GM19240 (cell line): ENCODE data around the gene CSTF1.

Experiments used
- DNase-seq: peaks from one replicate; pipeline ENCODE4 v3.0.0; 2011; ENCODE audit warnings: low spot score; ENCODE audit not compliant: insufficient read length

CSTF1 gene

DNA sequence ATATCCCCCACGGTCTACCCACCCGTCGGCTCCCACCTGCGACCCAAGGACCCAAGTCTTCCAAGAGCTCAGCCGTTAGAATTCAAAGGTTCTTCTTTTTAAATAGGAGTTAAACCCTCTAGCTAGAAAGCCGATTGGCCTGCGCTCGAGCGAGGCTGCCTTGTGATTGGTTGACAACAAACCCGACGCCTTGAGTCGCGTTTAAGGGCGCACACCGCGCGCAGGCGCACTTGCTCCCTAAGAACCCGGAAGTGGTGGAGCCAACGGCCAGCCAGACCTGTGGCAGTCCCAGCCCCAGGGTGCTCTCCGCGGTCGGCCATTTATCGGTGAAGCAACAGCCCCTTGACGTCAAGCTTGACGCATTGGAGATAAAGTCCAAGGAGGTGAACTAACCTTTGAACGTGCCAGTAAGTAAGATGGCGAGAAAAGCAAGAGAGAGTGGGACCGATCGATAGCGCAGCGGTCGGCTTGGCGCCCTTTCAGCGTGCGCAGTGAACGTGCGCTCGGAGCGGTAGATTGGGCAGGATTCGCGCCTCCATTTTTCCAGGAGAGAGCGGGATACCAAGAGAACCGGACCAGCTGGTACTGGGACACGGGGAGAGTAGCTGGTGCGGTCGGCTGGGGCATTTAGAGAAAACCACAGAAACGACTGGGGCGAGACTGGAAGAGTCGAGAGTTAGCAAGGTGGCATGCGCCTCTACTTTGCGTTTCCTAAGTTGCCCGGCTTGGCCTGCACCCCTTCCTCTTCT lies at the start of gene CSTF1, which contains the start of gene AURKA:
CSTF1 (plus strand) TSS at position 514 of the 749 bp plus-strand sequence. CDS start 2,908 bp downstream, outside the sequence.
AURKA (minus strand) TSS at position 84 of the 749 bp plus-strand sequence. CDS start 4,018 bp downstream, outside the sequence.
- DNase-seq: peak; percentile 95

DNA sequence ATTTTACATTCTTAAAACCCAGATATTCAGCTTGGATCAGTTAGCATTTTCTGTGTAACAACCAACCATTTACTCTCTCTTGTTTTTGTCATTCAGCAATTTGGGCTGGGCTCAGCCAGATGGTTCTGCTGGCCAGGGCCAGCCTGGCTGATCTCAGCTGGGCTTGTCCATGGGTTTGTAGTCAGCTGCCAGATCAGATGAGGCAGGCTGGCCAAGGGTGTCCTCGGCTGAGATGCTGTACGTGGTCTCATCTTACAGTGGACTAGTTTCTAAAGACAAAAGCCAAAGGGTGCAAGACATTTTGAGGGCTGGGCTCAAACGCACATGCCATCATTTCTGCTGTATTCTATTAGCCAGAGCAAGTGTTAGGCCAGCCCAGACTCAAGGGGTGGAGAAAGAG lies 49.7 kb upstream of the CSTF1 start:
- no peak for DNase-seq

DNA sequence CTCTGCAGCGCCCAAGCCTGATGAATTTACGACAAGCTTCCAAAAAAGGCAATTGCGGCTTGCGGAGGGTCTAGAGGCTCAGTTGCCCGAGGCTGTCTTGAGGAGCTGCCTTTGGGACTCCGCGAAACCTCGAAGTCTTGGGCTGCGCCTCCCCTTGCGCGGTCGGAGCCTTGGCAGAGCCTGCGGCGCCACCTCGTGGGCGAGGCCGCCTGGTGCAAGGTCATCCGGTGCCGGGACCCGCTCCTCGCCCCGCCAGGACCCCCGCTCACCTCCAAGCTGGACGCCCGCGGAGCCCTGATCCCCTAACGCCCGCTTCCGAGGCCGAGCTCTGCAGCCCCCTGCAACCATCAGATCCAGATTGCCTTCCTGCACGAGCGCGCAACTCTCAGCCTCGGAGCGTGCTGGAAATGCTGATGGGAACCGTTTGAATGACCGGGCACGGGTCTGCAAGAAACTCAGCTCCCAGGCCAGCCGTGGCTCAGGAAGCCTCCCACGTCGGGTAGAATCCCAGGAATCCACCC lies 48.5 kb upstream of the CSTF1 start:
- peak; percentile 33 for DNase-seq

DNA sequence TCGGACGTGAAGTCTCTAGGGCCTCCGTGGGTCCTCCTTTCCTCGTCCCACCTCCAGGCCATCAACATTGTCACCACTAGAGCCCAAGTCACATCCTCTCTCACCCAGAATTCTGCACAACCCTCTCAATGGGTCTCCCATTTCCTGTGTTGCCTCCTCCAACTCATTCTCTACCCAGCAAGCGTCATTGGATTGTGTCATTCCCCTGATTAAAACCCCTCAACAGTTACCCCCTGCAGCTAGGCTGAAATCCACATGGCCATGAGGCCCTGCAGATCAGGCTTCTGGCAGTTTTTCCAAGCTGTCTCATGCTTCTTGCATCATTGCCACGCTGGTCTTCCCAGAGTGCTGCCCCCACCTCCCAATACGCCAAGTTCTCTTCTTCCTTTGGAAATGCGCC lies 46.5 kb upstream of the CSTF1 start:
- DNase-seq: no peak

DNA sequence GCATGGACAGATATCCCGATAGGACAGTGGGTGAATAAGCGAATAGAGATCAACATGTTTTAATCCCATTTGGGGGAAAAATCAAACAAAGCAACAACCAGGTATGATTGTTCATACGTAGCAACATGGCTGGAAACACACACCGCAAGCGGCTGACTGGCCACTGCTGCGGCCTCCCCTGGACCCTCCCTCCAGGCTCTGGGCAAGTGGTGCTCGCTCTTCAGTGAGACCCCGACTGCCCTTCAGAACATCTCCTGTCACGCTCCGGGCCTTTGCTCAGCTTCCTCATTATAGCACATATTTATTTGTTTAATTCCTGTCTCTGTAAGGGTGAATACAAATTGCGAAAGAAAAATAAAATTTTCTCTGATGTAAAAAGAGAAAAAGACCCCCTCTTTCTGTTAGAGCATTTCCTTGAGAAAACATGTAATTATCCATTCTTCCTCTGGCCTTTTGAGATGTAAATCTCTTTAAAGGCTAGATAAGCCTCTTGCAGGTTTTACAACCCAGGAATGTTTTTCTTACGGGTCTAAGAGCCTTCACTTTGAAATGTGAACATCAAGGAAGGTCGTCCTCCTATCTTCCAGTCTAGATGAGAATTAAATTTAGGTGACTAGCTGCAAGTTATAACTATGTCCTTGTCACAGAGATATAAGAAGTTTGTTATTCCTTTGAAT lies 44.7 kb upstream of the CSTF1 start:
- DNase-seq: no peak

DNA sequence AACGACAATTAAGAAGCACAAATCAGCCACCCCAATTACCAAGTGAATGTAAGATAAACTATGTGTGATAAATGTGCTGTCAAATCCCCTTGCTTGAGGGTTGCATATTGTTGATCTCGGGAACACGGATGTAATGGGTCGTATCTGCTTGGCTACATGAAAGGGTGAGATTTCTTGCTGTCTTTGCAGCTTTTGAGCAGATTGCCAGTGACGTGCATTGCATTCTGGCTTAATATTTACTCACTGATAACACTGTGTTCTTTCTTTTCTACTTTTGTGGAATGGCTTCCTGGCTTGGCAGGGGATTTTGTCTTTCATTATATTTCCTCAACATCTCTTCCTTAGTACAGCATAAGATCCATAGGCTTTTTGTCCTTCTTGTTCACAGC lies 44.1 kb upstream of the CSTF1 start:
- no peak for DNase-seq

DNA sequence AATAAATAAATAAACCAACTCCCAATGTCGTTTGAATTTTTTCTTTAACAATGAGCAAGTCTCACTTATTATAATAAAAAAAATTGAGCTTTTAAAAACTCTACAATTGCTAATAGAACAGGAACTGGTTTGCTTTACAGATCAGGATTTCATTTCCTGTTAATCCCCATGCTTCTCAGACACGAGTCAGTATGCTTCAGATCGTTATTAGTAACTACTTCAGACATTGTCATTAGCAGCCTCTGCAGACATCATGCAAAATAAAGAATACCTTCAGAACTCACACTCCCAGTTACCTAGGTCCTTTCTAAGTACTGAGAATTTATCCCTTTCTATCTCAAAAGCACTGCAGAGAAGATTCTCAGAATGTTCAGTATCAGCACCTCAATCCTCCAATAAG lies 43.7 kb upstream of the CSTF1 start:
- DNase-seq: no peak

DNA sequence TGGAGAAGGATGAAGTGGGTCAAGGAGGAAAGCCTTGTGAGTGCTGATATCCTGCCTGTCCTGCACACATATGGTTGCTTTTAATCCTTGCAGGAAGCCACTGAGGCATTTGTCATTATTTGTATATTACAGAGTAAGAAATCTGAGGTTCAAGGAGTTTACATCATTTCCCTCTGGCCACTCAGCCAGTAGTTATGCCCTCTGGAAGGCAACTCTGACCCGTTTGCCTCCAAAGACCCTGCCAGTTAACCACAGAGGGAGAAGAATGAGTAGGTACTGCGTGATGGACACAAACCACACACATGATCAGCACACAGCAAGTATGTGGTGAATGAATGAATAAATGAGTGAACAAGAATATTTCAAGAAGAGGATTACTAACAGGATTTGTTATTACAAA lies 41.6 kb upstream of the CSTF1 start:
- no peak for DNase-seq

DNA sequence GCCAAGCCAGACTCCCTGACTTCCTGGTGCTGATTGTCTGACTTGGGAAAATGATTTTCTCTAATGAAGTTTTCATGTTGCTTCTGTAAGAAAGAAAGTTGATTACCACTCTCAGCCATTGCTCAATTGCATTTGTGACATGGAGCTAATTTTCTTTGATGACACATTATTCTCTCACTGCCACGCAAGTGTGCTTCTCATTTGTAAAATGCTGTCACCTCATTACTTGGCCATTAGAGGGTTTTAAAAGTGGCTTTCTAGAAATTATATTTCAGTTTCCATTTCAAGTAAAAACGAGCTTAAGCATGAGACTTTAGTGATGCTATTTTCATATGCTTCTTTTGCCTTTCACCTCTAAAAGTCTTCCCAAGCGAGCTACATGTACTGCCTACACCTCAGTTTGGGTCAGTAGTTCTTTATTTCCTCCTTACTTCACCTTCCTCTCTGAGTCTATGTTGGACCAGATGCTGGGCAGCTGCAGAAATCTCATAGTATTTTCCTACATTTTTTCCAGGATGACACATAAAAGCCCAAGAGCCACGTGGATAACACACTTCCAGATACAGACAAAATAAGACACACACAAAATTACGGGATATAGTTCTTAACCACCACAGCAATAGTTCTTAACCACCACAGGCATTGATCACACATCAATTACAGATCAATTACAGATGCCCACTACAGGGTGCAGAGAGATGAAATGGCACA lies 39.9 kb upstream of the CSTF1 start:
- no peak for DNase-seq

DNA sequence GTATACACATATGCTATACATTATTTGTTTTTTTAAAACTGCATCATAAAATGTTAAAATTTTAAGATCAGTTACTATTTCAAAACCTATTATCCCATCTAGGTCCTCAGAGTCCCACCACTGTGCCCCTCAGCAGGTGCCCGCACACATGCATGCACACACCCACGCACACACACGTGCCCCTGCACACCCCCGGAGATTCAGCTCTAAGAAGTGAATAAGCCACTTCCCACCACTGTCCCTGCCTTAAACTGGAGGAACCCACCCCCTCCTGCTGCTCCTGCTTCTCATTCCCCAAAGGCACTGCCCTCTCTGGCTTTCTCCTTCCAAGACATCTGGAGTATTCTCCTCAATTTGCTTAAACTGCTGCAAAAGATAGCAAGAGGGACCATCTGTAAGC lies 39.1 kb upstream of the CSTF1 start:
- no peak for DNase-seq

DNA sequence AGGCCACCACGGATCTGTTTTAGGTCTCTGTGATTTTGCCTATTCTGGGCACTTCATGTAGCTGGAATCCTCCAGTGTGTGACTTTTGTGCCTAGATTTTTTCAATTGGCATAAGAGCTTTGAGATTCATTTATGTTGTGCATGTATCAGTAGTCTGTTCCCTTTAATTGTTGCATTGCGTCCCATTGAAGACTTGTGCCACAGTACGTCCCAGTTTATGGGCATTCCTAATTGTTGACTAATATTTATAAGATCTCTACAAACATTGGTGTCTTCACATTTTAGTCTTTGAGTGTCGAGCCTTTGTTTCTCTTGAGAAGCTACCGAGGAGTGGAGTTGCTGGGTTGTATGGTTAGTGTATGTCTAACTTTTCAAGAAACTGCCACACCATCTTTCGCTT lies 34.4 kb upstream of the CSTF1 start:
- DNase-seq: no peak

DNA sequence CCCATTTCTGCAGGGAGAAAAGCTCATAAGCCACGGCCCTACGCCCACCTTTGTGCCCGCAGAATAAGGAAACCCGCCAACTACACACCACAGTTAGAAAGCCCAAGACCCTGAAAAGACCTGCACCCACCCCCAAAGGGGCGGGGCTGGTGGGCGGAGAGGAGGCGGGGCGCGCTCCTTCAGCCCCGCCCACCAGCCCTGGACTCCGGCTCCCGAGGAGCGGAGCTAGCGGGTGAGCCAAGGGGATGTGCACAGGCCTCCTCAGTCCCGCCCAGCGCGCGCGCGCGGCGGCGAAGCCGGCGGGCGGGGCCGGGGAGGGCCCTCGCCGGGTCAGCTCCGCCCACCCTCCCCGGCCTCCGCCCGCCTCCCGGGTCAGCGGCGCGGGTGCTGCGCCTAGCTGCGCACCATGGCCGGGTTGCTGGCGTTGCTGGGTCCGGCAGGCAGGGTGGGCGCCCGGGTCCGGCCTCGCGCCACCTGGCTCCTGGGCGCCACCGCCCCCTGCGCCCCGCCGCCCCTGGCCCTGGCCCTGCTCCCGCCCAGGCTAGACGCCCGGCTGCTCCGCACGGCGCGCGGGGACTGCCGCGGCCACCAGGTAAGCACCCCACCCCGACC lies 33.7 kb upstream of the CSTF1 start, which contains the start of gene FAM210B:
FAM210B (plus strand) TSS at position 375 of the 612 bp plus-strand sequence; CDS start at position 407, 32 bp downstream.
- DNase-seq: peak; percentile 94

DNA sequence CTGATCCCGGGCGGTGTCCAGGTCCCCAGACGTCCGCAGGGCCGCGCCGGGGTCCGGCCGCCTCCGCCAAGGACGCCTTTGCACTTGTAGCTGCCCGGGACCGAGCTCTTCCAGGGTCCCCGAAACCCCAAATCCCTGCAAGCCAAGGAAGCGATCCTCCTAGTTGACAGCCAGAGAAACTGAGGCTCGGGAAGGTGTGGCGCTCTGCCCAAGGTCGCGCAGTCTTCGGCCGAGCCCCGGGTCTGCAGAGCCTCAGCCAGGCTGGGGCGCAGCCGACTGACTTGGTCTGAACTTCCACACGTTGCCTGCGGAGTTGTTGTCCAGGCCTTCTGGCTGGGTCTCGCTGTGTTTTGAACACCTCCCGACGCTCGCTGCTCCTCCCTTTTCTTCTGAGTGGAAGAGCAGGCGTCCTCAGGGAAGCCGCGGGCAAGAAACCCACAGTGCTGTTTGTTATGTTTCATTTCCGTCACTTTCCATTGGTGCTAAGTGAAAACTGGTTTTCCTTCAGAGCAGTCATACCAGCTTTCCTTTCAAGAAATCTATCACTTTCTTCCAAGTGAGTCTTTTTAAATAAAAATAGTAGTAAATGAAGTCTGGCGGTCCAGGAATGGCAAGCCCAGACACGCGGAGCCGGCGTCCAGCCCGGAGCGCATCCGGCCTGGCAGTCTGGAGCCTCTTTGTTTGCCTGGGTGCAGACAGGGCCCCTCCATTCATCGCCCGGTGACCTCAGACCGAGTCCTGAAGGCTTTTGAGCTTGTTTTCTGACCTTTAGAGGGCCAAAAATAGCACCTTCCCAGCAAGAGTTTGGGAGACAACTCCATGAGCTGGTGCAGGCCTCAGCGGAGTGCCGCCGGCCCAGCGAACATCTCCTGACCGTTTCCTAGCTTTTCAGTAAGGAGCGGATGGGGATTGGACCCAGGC lies 33.0 kb upstream of the CSTF1 start:
- no peak for DNase-seq

DNA sequence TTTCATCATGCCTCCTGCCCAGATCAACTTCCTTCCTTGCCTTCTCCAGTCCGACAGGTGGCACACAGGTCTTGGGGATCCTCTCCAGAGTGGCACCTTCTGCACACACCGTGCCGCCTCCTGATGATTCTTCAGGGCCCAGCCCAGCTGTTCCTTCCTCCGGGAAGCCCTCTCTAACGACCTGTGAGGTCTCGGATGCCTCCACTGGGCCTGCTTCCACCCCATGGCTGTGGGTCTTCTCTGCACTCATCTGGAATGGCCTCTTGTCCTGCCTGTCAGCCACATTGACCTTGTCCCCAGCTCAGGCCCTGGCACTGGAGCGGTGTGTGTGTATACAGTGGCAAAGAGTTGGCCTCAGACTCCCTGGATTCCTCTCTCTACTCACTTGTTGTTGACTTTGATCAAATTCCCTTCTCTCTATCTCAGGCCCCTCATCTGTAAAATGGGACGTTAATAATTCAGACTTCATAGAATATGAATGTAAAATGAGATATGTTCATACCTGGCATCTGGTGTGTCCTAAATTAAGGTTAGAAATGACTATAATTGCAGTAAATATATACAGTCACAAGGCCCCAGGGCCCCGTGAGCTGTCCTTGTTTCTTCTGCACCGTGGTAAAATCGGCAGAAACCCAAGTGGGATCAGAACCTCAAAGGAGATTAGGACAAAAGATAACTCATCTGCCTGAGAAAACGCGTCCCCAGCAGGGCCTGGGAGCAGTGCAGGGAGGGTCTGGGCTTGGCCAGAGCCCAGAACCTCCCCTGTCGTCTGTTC lies 32.1 kb upstream of the CSTF1 start:
- no peak for DNase-seq

DNA sequence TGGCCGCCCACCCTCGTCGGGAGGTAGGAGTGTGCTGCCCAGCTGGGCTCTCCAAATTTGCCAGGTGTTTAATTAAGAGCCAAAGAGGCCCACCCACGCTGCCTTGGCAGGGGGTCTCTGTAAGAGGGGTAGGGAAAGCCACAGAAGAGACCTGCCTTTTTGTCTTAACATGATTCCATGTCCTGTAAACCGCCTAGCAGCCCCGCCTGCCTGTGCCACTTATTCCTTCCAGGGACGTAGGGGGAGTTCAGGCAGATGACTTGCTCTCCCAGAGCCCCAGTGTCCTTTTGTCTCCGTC lies 31.6 kb upstream of the CSTF1 start:
- DNase-seq: no peak

DNA sequence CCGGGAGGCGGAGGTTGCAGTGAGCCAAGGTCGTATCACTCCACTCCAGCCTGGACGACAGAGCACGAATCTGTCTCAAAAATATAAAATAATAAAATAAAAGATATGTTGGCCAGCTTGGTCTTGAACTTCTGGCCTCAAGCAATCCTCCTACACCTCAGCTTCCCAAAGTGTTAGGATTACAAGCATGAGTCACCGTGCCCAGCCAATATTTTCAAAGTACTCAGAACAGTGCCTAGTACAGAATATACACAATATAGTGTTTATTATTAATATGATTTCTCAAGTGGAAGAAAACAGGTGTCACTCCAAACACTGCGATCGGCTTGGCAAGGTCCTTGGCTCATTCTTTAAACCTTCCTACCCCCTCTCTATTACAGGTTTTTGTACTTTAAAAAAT lies 30.5 kb upstream of the CSTF1 start:
- DNase-seq: no peak

DNA sequence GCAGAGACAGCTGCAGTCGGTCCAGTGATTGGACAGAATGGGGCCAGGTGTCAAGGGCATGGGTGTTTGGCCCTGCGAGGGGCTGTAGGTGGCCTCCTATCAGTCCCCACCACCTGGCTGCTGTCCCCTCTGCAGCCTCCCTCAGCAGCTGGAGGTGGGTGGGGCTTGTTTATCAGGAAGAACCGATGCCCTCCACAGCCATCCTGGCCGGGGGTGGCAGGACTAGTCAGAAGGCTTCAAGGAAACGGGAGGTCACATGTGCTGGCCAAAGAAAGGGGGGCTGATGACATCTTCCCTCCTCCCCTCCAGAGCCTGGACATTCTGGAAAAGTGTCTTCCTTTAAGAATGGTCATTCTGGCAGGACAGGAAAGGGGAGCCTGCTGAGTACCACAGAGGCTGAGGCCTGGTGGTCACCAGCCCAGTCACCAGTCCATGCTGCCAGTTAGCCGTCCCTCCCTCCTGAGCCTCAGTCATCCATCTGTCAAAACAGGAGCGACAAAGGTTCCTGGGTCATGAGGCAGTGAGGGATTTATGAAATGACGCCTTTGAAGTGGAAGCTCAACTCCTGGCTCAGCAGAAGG lies 29.5 kb upstream of the CSTF1 start:
- DNase-seq: no peak

DNA sequence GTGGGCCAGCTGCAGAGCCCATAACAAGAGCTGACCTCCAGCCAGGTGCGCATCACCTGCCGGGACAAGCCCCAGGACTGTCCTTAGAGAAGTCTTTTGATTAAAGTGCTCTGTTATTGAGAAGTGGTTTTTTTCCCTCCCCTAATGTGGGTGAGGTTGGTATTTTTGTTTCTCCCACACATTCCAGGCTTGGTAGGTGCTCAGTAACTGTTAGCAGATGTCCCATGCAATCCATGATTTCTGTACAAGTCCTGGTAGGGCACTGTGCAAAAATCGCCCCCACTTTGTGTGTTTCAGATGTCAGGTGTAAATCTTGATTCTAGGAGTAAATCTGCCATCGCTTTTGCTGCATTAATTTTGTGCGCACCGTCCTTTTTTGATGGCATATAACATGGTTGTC lies 29.0 kb upstream of the CSTF1 start:
- DNase-seq: no peak

DNA sequence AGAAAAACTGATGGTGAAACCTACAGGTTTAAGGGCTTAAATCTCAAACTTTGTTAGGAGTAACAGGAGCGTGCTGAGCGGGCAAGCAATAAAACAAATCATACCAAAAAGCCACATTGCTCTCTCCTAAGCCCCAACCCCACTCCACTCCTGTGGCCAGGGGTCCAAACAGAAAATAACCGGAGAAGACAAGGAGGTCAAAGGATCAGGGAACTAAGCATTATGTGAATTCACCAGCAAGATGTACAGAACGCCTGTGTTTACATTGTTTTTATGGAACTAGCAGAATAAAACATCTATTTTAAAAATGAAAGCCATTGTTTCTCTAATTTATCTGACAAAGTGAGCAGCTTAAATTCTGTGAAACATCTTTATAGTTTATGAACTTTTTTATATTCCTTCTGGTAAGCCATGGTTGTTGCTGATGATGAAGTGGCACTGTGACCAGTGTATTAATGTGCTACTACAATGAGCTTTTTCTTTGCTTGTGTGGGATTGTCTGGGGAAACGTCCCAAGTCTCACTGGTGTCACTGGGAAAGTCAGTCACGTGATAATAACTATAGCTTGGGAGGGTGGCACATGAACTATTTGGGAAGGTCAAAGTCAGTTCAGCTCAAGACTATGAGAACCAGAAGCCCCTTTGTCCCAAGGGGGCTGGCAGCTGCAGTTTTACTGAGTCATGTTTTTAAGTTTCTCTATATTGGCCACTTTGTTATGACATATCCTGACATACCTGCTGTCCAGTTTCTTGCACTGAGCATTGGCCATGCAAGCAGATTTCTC lies 23.9 kb upstream of the CSTF1 start:
- no peak for DNase-seq
